DND-41 (cell line): ENCODE data around the gene MBOAT7.

Source experiments
- EZH2 ChIP-seq: IDR thresholded peaks from 3 replicates; pipeline ENCODE4 v1.6.1; 2012; ENCODE audit warnings: borderline replicate concordance, low read depth, mild to moderate bottlenecking, moderate library complexity, low read length, inconsistent platforms; ENCODE audit not compliant: severe bottlenecking
- TF ChIP-seq, protein P1 (sequence below): IDR thresholded peaks from 2 replicates; pipeline ENCODE4 v1.5.1; 2012; ENCODE audit warnings: borderline replicate concordance, low read length, moderate library complexity, mild to moderate bottlenecking; ENCODE audit not compliant: poor library complexity, severe bottlenecking; ENCODE audit errors: extremely low read depth

GRCh38 chr19:54154603-54155345, 34.6 kb downstream of the MBOAT7 start:
- TF ChIP-seq, protein P1, sequence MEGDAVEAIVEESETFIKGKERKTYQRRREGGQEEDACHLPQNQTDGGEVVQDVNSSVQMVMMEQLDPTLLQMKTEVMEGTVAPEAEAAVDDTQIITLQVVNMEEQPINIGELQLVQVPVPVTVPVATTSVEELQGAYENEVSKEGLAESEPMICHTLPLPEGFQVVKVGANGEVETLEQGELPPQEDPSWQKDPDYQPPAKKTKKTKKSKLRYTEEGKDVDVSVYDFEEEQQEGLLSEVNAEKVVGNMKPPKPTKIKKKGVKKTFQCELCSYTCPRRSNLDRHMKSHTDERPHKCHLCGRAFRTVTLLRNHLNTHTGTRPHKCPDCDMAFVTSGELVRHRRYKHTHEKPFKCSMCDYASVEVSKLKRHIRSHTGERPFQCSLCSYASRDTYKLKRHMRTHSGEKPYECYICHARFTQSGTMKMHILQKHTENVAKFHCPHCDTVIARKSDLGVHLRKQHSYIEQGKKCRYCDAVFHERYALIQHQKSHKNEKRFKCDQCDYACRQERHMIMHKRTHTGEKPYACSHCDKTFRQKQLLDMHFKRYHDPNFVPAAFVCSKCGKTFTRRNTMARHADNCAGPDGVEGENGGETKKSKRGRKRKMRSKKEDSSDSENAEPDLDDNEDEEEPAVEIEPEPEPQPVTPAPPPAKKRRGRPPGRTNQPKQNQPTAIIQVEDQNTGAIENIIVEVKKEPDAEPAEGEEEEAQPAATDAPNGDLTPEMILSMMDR, result no peak
- TF ChIP-seq EZH2, result no peak
